Breast epithelium (tissue), 4 donors: ENCODE data around the gene RARG. TPM values are rescaled to one million over a fixed set of nuclear protein-coding genes. Genes with fewer than 3 reads are reported as not detected.
"Not testable (repeated sequence)": the region's sequence is repeated elsewhere in the genome, so short reads cannot be mapped to it uniquely, and the experiment has no call there.

Experiments used
- DNase-seq, 2 donors: peaks; one replicate each; pipeline ENCODE4 v3.0.0-alpha.2; 2019; ENCODE audit warnings: low spot score in 2 of 2
- H3K27ac ChIP-seq, 2 donors: fragments of 200-600 bp; sonication (generic) in 1 of 2; one replicate each; pipeline ENCODE4 v1.5.1; 2016 to 2019; ENCODE audit warnings: mild to moderate bottlenecking in 1 of 2
- H3K27me3 ChIP-seq, 2 donors: fragments of 200-600 bp; sonication (generic) in 1 of 2; one replicate each; pipeline versions ENCODE4 v1.5.1 to v1.6.0; 2017 to 2019; ENCODE audit warnings: control low read depth in 1 of 2, mild to moderate bottlenecking in 1 of 2
- H3K36me3 ChIP-seq: fragments of 200-600 bp; one replicate; pipeline ENCODE4 v1.5.1; 2019
- H3K4me1 ChIP-seq, 2 donors: fragments of 200-600 bp; sonication (generic); one replicate each; pipeline ENCODE4 v1.5.1; 2016 to 2019; ENCODE audit warnings: control low read depth in 1 of 2
- H3K4me3 ChIP-seq, 3 donors: fragments of 200-600 bp; sonication (generic); 1 replicate in 2 of 3; 2 replicates in 1 of 3; pipeline ENCODE4 v1.5.1; 2016 to 2019; ENCODE audit warnings: mild to moderate bottlenecking in 3 of 3, moderate library complexity in 2 of 3
- H3K9me3 ChIP-seq, 2 donors: fragments of 200-600 bp; sonication (generic) in 1 of 2; one replicate each; pipeline ENCODE4 v1.5.1; 2016 to 2019; ENCODE audit warnings: control low read depth in 1 of 2
- POLR2A ChIP-seq: fragments of 450-650 bp; IDR thresholded peaks from one replicate; pipeline ENCODE4 v1.6.1; 2016; ENCODE audit warnings: antibody characterized with exemption, mild to moderate bottlenecking, moderate library complexity
- POLR2AphosphoS5 ChIP-seq, 3 donors: sonication (generic); formaldehyde crosslinking; IDR thresholded peaks; one replicate each; pipeline ENCODE4 v1.6.1; 2017; ENCODE audit warnings: antibody characterized with exemption in 3 of 3
- intact Hi-C: fragments of 100-400 bp; cut with DNase I; formaldehyde crosslinking; loops from one replicate; pipeline ENCODE4 v1.15.1; 2023; ENCODE audit warnings: low total_unique reads
- total RNA-seq, 3 donors: library from RNA; depleted of rRNA; stranded (reverse); fragments of >200 nt; gene quantifications; one replicate each; pipeline ENCODE4 v1.1.0, GENCODE V29; 2016
- TF ChIP-seq, protein P1 (sequence below), 3 donors: fragments of 450-650 bp; IDR thresholded peaks; one replicate each; pipeline ENCODE4 v1.5.1; 2016 to 2017; ENCODE audit warnings: antibody characterized with exemption in 3 of 3, mild to moderate bottlenecking in 3 of 3, moderate library complexity in 3 of 3

Gene RARG
- total RNA-seq, 3 donors from 2014 or later, result 12.2 to 39.8 (median 23.3) TPM

DNA sequence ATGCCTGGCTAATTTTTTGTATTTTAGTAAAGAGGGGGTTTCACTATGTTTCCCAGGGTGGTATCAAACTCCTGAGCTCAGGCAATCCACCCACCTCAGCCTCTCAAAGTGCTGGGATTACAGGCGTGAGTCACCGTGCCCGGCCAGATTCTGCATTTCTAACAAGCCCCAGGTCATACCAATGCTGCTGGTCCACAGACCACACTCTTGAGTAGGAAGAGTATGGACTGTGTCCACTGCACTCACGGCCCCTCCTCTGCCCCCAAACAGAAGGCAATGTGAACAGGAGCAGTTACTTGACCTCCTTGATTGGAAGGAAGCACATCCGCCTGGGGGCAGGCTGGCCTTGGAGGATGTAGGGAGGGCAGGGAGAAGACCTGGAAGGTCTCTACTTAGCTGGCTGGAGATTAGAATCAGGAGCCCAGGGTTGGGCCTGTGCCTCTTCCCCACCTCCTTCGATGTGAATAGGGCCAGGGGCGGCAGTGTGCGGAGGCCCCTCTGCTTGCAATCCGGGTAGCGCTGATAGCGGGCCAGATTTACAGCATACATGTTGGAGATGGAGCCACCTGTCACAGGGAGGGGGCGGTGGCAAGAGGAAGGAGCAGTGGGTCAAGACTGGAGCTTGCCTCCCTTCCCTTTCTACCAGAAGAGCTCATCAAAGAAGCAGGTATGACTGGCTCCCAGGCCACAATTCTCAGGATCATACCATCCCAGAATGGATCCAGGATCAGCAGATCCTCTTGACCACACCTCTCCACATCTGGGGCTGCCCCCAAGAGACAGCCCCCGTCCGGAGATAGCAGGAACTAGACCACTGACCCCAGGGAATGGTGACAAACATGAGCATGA lies 60.9 kb downstream of the RARG start:
- Histone ChIP-seq H3K4me3 (no peak overlapping the region), H3K36me3 (no peaks in the 10 kb centered on the region), H3K4me1 (peaks cover 4 to 6% of the 10 kb centered on the region in 2 donors), H3K9me3 (no peaks in the 10 kb centered on the region), H3K27ac (peak overlapping the region; percentile 34 to 68), H3K27me3 (no peaks in the 10 kb centered on the region)
- intact Hi-C loops, result no loop called here
- DNase-seq, result peak in 1 of 2 donors; percentile 28
- TF ChIP-seq, protein P1, sequence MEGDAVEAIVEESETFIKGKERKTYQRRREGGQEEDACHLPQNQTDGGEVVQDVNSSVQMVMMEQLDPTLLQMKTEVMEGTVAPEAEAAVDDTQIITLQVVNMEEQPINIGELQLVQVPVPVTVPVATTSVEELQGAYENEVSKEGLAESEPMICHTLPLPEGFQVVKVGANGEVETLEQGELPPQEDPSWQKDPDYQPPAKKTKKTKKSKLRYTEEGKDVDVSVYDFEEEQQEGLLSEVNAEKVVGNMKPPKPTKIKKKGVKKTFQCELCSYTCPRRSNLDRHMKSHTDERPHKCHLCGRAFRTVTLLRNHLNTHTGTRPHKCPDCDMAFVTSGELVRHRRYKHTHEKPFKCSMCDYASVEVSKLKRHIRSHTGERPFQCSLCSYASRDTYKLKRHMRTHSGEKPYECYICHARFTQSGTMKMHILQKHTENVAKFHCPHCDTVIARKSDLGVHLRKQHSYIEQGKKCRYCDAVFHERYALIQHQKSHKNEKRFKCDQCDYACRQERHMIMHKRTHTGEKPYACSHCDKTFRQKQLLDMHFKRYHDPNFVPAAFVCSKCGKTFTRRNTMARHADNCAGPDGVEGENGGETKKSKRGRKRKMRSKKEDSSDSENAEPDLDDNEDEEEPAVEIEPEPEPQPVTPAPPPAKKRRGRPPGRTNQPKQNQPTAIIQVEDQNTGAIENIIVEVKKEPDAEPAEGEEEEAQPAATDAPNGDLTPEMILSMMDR (IDR thresholded peaks at IDR 0.05), result no peak

DNA sequence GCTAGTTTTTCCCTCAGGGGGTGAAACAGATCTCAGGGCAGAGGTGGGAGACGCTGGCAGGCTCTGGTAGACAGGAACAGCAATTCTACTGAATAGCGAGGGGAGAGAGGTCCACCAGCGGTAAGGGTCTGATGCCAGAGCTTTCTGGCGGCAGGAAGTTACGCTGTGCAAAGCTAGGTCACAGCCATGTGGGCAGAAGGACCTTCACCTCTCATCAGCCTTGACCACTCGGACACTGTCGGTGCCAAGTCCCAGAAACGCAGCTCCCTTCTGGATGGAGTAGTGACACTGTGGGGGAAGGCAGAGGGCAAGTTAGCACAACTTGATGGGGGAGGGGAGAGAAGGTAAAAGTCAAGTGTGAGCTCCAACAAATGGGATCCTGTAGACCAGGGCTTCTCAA lies 61.8 kb downstream of the RARG start:
- TF ChIP-seq POLR2A (no peak), POLR2AphosphoS5 (IDR thresholded peaks at IDR 0.05) (no peak)
- TF ChIP-seq, protein P1 (IDR thresholded peaks at IDR 0.05), result no peak
- no peak for DNase-seq
- H3K27ac ChIP-seq, result no peak overlapping the region
- no peak overlapping the region for H3K4me3 ChIP-seq
- intact Hi-C loops, result no loop called here
- H3K27me3 ChIP-seq, result no peaks in the 10 kb centered on the region
- H3K36me3 ChIP-seq, result no peaks in the 10 kb centered on the region
- H3K9me3 ChIP-seq, result no peaks in the 10 kb centered on the region
- peaks cover 4 to 6% of the 10 kb centered on the region in 2 donors for H3K4me1 ChIP-seq

DNA sequence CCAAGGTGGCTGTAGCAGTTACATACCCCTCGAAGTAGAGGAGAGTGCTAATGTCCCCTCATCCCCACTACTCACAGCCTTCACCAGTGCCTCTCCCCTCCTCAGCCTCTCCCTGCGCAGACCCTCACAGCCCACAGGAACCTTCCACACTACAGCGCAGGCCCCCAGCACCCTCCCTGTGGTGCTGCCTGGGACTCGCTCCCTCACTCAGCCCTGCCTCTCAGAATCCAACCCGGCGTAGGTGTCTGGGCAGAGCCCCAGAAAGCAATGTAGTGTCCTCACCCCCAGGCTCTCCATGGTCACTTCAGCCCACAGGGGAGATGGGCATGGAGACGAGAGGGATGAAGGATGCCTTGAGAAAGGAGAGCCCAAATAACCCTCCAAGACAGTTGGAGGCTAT lies 62.4 kb downstream of the RARG start:
- H3K27me3 ChIP-seq, result no peaks in the 10 kb centered on the region
- H3K36me3 ChIP-seq, result no peaks in the 10 kb centered on the region
- DNase-seq, result peak; percentile 7 to 8
- peaks cover 4 to 6% of the 10 kb centered on the region in 2 donors for H3K4me1 ChIP-seq
- H3K4me3 ChIP-seq, result no peak overlapping the region
- intact Hi-C loops, result no loop called here
- TF ChIP-seq POLR2AphosphoS5 (IDR thresholded peaks at IDR 0.05), result no peak
- TF ChIP-seq, protein P1 (IDR thresholded peaks at IDR 0.05), result no peak
- no peak for TF ChIP-seq POLR2A
- H3K27ac ChIP-seq, result no peak overlapping the region
- no peaks in the 10 kb centered on the region for H3K9me3 ChIP-seq

DNA sequence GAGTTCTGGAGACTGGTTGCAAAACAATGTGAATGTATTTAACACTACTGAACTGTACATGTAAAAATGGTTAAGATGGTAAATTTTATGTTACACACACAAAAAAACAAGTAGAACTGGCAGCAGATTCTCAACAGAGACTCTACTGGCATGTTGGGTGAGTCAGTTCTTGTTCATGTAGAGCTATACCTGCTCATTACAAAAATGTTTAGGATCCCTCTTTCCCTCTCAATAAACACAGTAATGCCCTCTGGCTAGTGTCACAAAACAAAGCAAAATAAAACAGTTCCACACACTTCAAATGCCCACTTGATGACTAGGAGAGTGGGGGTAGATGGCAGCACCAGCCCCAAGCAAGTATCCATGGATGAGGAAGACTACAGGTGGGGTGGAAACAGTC lies 65.2 kb downstream of the RARG start:
- TF ChIP-seq POLR2AphosphoS5 (IDR thresholded peaks at IDR 0.05) (no peak), POLR2A (no peak)
- TF ChIP-seq, protein P1 (IDR thresholded peaks at IDR 0.05), result no peak
- DNase-seq, result no peak
- H3K4me3 ChIP-seq, result no peak overlapping the region
- no peak overlapping the region for H3K27ac ChIP-seq
- peaks cover 0 to 5% of the 10 kb centered on the region in 2 donors for H3K4me1 ChIP-seq
- H3K9me3 ChIP-seq, result no peaks in the 10 kb centered on the region
- intact Hi-C loops, result no loop called here
- H3K27me3 ChIP-seq, result no peaks in the 10 kb centered on the region
- no peaks in the 10 kb centered on the region for H3K36me3 ChIP-seq

DNA sequence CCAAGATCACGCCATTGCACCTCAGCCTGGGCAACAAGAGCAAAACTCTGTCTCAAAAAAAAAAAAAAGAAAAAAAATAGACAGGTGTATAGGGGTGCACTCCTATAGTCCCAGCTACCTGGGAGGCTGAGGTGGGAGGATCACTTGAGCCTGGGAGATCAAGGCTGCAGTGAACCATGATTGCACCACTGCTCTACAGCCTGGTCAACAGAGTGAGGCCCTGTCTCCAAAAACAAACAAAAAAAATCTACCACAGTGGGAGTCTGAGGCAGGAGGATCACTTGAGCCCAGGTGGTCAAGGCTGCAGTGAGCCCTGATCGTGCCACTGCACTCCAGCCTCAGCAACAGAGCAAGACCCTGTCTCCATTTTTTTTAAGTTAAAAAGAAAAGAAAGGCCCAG lies 69.0 kb downstream of the RARG start:
- H3K9me3 ChIP-seq, DNase-seq, intact Hi-C loops, H3K27ac ChIP-seq, H3K36me3 ChIP-seq, H3K4me3 ChIP-seq, H3K4me1 ChIP-seq, H3K27me3 ChIP-seq: not testable (repeated sequence)
